NB4 (cell line): ENCODE data around the gene SESN2.
A peak's percentile ranks its signal among the peaks of the same experiment; 100 is the strongest.

Experiments
- DNase-seq: peaks from one replicate; pipeline ENCODE4 v3.0.0; 2010; ENCODE audit warnings: low read depth
- H3K4me3 ChIP-seq: one replicate; pipeline ENCODE4 v1.5.1; 2011; ENCODE audit warnings: mild to moderate bottlenecking, low read depth, low read length, moderate library complexity
- CTCF ChIP-seq: IDR thresholded peaks from one replicate; pipeline ENCODE4 v1.5.1; 2012; ENCODE audit warnings: low read depth, low read length
- MAX ChIP-seq: IDR thresholded peaks from 2 replicates; pipeline ENCODE4 v1.6.1; 2011; ENCODE audit warnings: low read depth, low read length
- MYC ChIP-seq: IDR thresholded peaks from 2 replicates; pipeline ENCODE4 v1.6.1; 2011; ENCODE audit warnings: low read depth, low read length
- POLR2A ChIP-seq: IDR thresholded peaks from 2 replicates; pipeline ENCODE4 v1.6.1; 2011; ENCODE audit warnings: mild to moderate bottlenecking; ENCODE audit not compliant: insufficient read length; ENCODE audit errors: extremely low read depth

SESN2 gene

GRCh38 chr1:28257736-28258135, 1.6 kb upstream of the SESN2 start:
- DNase-seq = no peak
- no peak for TF ChIP-seq POLR2A
- no peak for TF ChIP-seq CTCF
- no peak for TF ChIP-seq MAX
- no peak for TF ChIP-seq MYC
- no peak overlapping the region for H3K4me3 ChIP-seq

- no peak overlapping the region for H3K4me3 ChIP-seq
- peak; percentile 23 for DNase-seq
- TF ChIP-seq POLR2A (no peak), MYC (no peak), CTCF (no peak), MAX (no peak)
Measured at GRCh38 chr1:28258628-28259251, 578 bp upstream of the SESN2 start.

GRCh38 chr1:28259934-28260802, 850 bp downstream of the SESN2 start:
- peak; percentile 51 for DNase-seq
- peak overlapping the region; percentile 62 for H3K4me3 ChIP-seq
- TF ChIP-seq CTCF (no peak), MYC (no peak), MAX (no peak), POLR2A (no peak)

- DNase-seq = no peak
- H3K4me3 ChIP-seq = peak overlapping the region; percentile 21
- TF ChIP-seq MYC (no peak), POLR2A (no peak), CTCF (no peak), MAX (no peak)
Measured at GRCh38 chr1:28260803-28261174, 1.5 kb downstream of the SESN2 start.

GRCh38 chr1:28264897-28265296, 5.6 kb downstream of the SESN2 start:
- no peak for TF ChIP-seq POLR2A
- TF ChIP-seq MYC = no peak
- no peak for TF ChIP-seq MAX
- no peak for TF ChIP-seq CTCF
- no peak for DNase-seq
- H3K4me3 ChIP-seq = no peak overlapping the region
